GM19023 (cell line): Measurements from ENCODE around the gene NACA2.
"Not testable (repeated sequence)": the region's sequence is repeated elsewhere in the genome, so short reads cannot be mapped to it uniquely, and the experiment has no call there.

Source experiments
- ATAC-seq: cut with Tn5 transposase; IDR thresholded peaks from one replicate; pipeline ENCODE4 v1.9.1; 2021; ENCODE audit warnings: mild to moderate bottlenecking, moderate library complexity; ENCODE audit not compliant: unreplicated experiment

NACA2 gene

GRCh38 chr17:61600621-61601020 is 9.6 kb upstream of the NACA2 start:
- ATAC-seq, result no peak

DNA sequence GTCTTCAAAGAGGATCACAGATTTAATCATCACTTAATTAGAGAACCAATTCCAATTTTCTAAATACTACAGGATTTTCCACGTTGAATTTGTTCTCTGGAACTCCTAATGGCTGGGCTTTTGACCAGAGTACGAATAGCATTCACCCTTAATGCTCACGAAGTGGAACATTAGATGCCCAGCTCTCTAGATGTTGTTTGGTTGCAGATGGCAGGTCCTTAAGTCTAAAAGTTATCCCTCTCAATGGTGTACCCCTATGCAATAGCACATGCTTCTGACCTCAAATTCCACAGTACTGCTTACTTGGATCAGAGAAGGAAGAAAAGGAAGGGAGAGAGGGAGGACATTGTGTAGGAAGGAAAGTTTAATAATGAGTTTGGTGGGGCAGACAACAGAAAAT is 8.6 kb upstream of the NACA2 start:
- ATAC-seq, result no peak

GRCh38 chr17:61598014-61598413 is 7.0 kb upstream of the NACA2 start:
- no peak for ATAC-seq

- no peak for ATAC-seq
These were observed 6.6 kb upstream of the NACA2 start for GRCh38 chr17:61597607-61598006.

DNA sequence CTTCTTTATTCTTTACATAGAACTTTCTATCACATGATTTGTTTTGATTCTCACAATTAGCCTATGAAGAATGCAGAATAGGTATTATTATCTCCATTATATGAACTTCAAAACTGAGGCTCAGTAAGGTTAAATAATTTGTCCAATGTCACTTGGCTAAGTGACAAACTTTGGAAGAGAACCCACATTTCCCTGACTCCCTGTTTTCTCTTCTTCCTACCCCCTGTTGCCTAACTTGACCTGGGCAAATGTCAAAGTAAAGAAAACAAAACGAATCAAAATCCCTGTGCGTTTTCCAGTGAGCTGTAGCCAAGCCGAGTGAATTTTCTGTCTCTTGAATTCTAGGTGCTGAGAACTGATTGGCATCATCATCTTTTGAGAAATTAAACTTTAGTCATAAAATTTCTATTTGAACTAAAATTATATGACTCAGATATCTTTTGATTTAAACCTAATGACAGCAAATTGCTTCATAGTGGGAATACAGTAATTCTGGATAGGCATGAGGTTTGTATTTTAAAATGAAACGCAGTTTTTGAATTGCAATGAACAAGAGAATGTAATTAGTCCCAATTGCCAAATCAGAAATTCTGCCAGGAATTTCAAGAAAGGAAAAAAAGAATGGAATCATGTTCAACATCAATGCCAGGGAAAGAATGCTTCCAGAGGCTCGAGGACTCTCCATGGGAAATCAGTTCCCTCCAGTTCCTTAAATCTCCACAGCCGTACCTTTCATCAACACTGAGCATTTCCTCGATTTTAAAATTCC is 4.6 kb upstream of the NACA2 start:
- ATAC-seq, result no peak

DNA sequence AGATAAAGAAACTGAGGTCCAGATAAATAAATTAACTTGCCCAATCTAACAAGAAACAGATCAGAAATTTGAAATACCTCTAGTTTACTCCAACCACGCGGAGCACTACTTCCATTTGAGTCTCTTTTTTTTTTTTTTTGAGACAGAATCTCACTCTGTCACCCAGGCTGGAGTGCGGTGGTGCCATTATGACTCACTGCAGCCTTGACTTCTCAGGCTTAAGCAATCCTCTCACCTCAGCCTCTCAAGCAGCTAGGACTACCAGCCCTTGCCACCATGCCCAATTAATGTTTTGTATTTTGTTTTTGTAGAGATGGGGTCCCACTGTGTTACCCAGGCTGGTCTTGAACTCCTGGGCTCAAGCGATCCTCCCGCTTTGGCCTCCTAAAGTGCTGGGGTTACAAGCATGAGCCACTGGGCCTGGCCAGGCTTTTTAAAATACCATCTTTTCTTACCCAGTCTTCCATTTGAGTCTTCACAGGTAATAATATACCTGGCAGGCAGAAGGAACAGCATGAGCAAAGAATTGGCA is 3.3 kb upstream of the NACA2 start:
- no peak for ATAC-seq

DNA sequence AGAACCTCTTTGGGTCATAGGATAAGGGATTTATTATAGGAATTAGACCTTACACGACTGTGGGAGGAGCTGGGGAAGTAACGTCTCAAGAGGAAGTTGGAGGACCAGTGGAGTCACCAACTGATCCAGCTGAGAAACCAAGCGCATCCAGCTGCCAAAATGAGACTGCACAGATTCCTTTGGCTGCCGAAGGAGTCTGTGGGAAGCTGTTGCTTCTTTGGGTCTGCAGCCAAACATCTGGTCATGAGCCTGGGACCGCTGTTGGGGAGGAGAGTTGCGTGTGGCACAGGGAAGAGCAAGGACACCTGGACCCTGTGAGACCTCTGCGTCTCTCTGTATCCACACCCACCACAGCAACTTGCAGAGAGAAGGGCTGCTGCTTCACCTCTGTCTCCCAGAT is 2.4 kb upstream of the NACA2 start:
- no peak for ATAC-seq

DNA sequence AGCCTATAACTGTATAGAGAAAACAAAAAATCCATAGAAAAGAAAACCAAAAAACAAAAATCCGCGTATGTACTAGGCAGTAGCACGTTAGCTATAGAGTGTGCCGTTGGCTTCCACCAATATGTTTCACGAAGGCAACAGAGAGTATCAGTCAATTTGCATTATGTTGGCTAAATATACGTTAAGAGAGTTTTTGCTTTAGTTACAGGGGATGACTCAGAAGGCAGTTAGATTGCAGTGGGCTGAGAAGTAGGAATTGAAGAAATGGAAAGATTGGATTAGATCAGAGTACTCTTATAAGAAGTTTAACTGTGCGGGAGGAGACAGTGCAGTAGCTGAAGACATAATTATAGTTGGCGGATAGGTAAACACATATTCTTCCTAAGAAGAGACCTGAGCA is 911 bp upstream of the NACA2 start:
- no peak for ATAC-seq

DNA sequence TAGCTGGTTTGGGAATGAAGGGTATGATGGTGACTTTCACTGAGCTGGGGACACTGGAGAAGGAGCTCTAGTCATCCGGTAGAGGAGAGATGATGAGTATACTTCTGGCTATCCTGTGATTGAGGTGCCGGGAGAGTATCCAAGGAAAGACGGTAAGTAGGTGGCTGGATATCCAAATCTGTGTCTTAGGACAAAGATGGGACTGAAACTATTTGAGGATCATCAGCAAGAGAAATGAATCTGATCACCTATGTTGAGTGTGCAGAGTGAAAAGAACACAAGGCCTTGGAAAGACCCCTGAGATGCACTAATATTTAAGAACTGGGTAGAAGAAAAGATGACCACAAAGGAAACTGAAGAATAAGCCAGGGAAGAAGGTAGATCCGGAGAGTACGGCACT is 1.0 kb downstream of the NACA2 start:
- ATAC-seq, result no peak

GRCh38 chr17:61587807-61588660 is 3.0 kb downstream of the NACA2 start:
- no peak for ATAC-seq

DNA sequence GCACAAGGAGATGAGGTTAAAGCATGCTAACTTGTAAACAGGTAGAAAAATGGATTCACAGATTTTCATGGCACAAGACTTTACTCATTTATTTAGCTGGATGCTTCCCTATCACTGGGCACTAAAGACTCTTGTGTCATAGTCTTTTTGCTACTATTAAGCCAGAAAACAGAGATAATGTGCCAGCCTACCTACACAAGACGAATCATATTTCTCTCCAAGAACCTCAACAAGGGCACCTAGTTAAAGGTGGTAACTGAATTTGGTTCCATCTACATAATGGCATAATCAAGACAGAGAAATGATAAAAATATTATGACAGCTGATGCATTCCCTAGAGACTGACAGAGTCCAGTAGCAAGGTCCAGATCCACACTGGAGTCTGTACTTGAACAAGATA is 3.8 kb downstream of the NACA2 start:
- no peak for ATAC-seq

- not testable (repeated sequence) for ATAC-seq
These were observed 4.4 kb downstream of the NACA2 start for GRCh38 chr17:61586622-61587021.

- ATAC-seq, result no peak
These were observed 4.9 kb downstream of the NACA2 start for GRCh38 chr17:61586031-61586566.

DNA sequence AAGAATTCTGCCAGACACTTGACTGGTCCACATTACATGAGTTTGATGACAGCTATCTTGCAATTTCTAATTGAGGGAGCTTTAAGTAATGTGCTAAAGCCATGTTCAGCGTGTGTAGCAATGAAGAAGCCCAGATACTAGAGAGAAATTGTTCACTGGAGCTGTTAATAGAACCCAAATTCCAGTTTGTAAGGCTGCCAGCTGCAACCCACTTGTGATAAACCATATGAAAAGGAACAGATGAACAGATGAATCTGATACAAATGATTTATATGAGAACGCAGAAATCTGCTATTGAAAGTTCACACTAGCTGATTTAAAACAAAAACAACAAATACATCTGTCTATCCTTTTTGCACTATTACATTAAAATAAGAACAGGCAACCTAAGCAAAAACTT is 6.2 kb downstream of the NACA2 start:
- ATAC-seq, result no peak

GRCh38 chr17:61584266-61584665 is 6.8 kb downstream of the NACA2 start:
- ATAC-seq, result no peak

DNA sequence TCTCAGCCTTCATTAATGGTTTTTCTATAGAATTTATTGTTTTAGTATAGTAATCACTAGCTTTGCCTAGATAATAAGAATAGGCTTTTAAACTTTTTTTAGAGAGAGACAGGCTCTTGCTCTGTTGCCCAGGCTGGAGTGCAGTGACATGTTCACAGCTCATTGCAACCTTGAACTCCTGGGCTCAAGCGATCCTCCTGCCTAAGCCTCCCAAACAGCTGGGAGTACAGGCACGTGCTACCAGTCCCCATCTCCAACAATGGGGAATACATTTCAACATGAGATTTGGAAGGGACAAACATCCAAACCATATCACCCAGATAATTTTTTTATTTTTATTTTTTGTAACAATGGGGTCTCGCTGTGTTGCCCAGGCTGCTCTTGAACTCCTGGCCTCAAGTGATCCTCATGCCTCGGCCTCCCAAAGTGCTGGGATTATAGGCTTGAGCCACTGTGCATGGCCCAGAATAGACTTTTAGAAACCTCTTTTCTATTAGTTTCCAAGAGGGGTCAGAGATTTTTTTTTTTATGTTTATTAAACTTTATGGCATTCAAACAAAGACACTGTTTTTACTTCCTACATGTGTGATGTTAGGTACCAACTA is 7.3 kb downstream of the NACA2 start:
- no peak for ATAC-seq

- ATAC-seq, result no peak
These were observed 7.8 kb downstream of the NACA2 start for GRCh38 chr17:61583242-61583641.

GRCh38 chr17:61582593-61582992 is 8.4 kb downstream of the NACA2 start:
- ATAC-seq, result no peak

- no peak for ATAC-seq
These were observed 9.2 kb downstream of the NACA2 start for GRCh38 chr17:61581611-61582349.

DNA sequence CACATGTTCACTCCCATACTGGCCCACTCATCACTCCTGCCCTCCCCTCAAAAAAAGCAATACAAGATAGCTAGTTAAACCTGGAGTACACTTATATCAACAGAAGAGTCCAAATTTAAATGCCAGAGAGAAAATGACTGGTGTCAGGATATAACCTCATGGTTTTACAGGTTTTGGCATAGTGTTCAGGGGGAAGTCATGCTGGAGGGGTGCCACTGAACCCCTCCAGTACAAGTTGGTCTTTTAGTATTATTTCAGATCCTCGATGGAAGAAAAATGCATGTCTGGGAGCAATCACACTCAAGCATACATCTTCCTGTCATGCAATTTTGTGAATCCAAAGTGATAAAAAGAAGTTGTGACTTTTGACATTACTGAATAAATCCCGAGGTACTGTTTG is 10.5 kb downstream of the NACA2 start:
- no peak for ATAC-seq

GRCh38 chr17:61579961-61580360 is 11.1 kb downstream of the NACA2 start:
- ATAC-seq, result no peak
